Endothelial cell of umbilical vein (primary cell): ENCODE results near the gene SINHCAF. TPM values are rescaled to one million over a fixed set of nuclear protein-coding genes. Genes with fewer than 3 reads are reported as not detected.

Experiments used
- BruUV-seq: library from RNA; stranded (reverse); fragments of 400-500 nt; replicated peaks from 2 replicates; lab custom pipeline; 2021; lab: Mats Ljungman, UMichigan
- CTCF ChIA-PET: fragments of 300-600, 350-600 bp; sonication (Branson Sonifier 250); formaldehyde crosslinking; loops from one replicate; lab custom pipeline; 2021; ENCODE audit warnings: antibody characterized with exemption, inconsistent platforms; lab: Charles Lee
- POLR2A ChIA-PET: fragments of 300-600, 350-600 bp; sonication (Branson Sonifier 250); formaldehyde crosslinking; loops from one replicate; lab custom pipeline; 2021; ENCODE audit warnings: antibody characterized with exemption, inconsistent platforms; lab: Charles Lee
- DNase-seq: peaks from one replicate; pipeline ENCODE4 v3.0.0-alpha.2; 2011; ENCODE audit warnings: low read depth, low spot score
- FAIRE-seq: peaks from 2 replicates; lab custom pipeline; 2011; peaks lifted over from hg19 to GRCh38; lab: Jason Lieb, UNC
- H2AFZ ChIP-seq: 2 replicates; pipeline ENCODE4 v1.6.0; 2012; ENCODE audit warnings: low read depth, low read length, control low read depth, inconsistent platforms
- H3K27ac ChIP-seq: 2 replicates; pipeline ENCODE4 v1.5.1; 2011; ENCODE audit warnings: low read depth, mild to moderate bottlenecking, control low read depth, low read length, moderate library complexity; ENCODE audit not compliant: insufficient read depth
- H3K27me3 ChIP-seq, 2 experiments: 2 replicates each; pipeline versions ENCODE4 v1.6.0 to v1.6.1; 2011; ENCODE audit warnings: low read length in 2 of 2, mixed read lengths in 1 of 2; ENCODE audit not compliant: control insufficient read depth in 2 of 2, insufficient read depth in 2 of 2
- H3K36me3 ChIP-seq, 2 experiments: 2 replicates in 1 of 2; 3 replicates in 1 of 2; pipeline ENCODE4 v1.5.1; 2011; ENCODE audit warnings: low read length in 2 of 2, mild to moderate bottlenecking in 1 of 2, moderate library complexity in 1 of 2; ENCODE audit not compliant: control insufficient read depth in 2 of 2, insufficient read depth in 2 of 2; ENCODE audit errors: extremely low read depth in 1 of 2
- H3K4me1 ChIP-seq: 3 replicates; pipeline ENCODE4 v1.5.1; 2011; ENCODE audit warnings: mild to moderate bottlenecking, low read length; ENCODE audit not compliant: control insufficient read depth, insufficient read depth; ENCODE audit errors: extremely low read depth
- H3K4me2 ChIP-seq: 2 replicates; pipeline ENCODE4 v1.6.1; 2011; ENCODE audit warnings: low read length, control low read depth, mixed read lengths; ENCODE audit not compliant: insufficient read depth
- H3K4me3 ChIP-seq, 3 experiments: fragments of 200-600 bp in 1 of 3; sonication (generic), shearing (Covaris generic) in 1 of 3; replicated peaks in 1 of 3; 2 replicates each; pipeline ENCODE4 v1.5.1; 2011 to 2016; ENCODE audit warnings: control low read depth in 3 of 3, low read length in 3 of 3, mild to moderate bottlenecking in 2 of 3, inconsistent platforms in 1 of 3, low read depth in 1 of 3, moderate library complexity in 1 of 3; ENCODE audit not compliant: insufficient read depth in 1 of 3
- H3K79me2 ChIP-seq: 2 replicates; pipeline ENCODE4 v1.6.0; 2012; ENCODE audit warnings: low read length, inconsistent platforms; ENCODE audit not compliant: control insufficient read depth, insufficient read depth
- H3K9ac ChIP-seq: replicated peaks from 2 replicates; pipeline ENCODE3; 2011; ENCODE audit warnings: low read length, control low read depth; ENCODE audit not compliant: insufficient read depth; ENCODE audit errors: extremely low read depth
- H3K9me1 ChIP-seq: replicated peaks from 3 replicates; pipeline ENCODE4 v1.6.0; 2011; ENCODE audit warnings: mild to moderate bottlenecking, low read length; ENCODE audit not compliant: control insufficient read depth, insufficient read depth; ENCODE audit errors: extremely low read depth
- H3K9me3 ChIP-seq: replicated peaks from 2 replicates; pipeline ENCODE4 v1.5.1; 2012; ENCODE audit warnings: low read length, inconsistent platforms; ENCODE audit not compliant: control insufficient read depth, insufficient read depth
- H4K20me1 ChIP-seq: replicated peaks from 2 replicates; pipeline ENCODE3; 2011; ENCODE audit warnings: mild to moderate bottlenecking, low read length; ENCODE audit not compliant: control insufficient read depth, insufficient read depth; ENCODE audit errors: extremely low read depth
- EZH2 ChIP-seq: IDR thresholded peaks from 2 replicates; pipeline ENCODE4 v1.6.1; 2012; ENCODE audit warnings: borderline replicate concordance, low read depth, mild to moderate bottlenecking, moderate library complexity, low read length, inconsistent platforms; ENCODE audit not compliant: severe bottlenecking
- FOS ChIP-seq: IDR thresholded peaks from 2 replicates; pipeline ENCODE4 v1.6.1; 2011; ENCODE audit warnings: mild to moderate bottlenecking, low read length, moderate library complexity, borderline replicate concordance; ENCODE audit not compliant: insufficient read depth
- GATA2 ChIP-seq: IDR thresholded peaks from 2 replicates; pipeline ENCODE4 v1.7.0; 2011; ENCODE audit warnings: low read depth, mild to moderate bottlenecking, moderate library complexity, mixed read lengths, low read length; ENCODE audit not compliant: insufficient read length, insufficient read depth
- JUN ChIP-seq: IDR thresholded peaks from 2 replicates; pipeline ENCODE4 v1.6.1; 2011; ENCODE audit warnings: borderline replicate concordance, low read depth; ENCODE audit not compliant: insufficient read length, insufficient read depth
- MYC ChIP-seq: IDR thresholded peaks from one replicate; pipeline ENCODE4 v1.6.1; 2011; ENCODE audit warnings: mild to moderate bottlenecking, low read depth, low read length
- POLR2A ChIP-seq: IDR thresholded peaks from 2 replicates; pipeline ENCODE4 v1.6.1; 2012; ENCODE audit warnings: low read depth, mild to moderate bottlenecking, control low read depth, low read length
- POLR2AphosphoS5 ChIP-seq: IDR thresholded peaks from 2 replicates; pipeline ENCODE4 v1.6.1; 2012; ENCODE audit warnings: low read depth, mild to moderate bottlenecking, control low read depth, low read length, moderate library complexity; ENCODE audit not compliant: insufficient read depth
- dilution Hi-C: fragments of 300-500 bp; cut with MboI; formaldehyde crosslinking; loops from one replicate; pipeline ENCODE4 v1.15.0; 2019; ENCODE audit warnings: low sequenced_read_pairs; ENCODE audit not compliant: extremely low pct_ligation_motif_present
- intact Hi-C: fragments of 100-400 bp; cut with micrococcal nuclease; formaldehyde crosslinking; loops from one replicate; pipeline ENCODE4 v1.10.0; 2022
- polyA plus RNA-seq, 4 experiments: library from polyadenylated mRNA; depleted of rRNA in 3 of 4; stranded (reverse) in 3 of 4; unstranded in 1 of 4; fragments of >200 nt; gene quantifications; 2 replicates each; pipeline versions ENCODE4 v1.2.1 to v1.2.3, GENCODE V29; 2011 to 2012; ENCODE audit warnings: missing spikeins in 1 of 4
- total RNA-seq: library from RNA; stranded (reverse); gene quantifications from 2 replicates; pipeline ENCODE4 v1.2.3, GENCODE V29; 2021
- TF ChIP-seq, protein P1 (sequence below), 2 donors: IDR thresholded peaks; 1 replicate in 1 of 2; 2 replicates in 1 of 2; pipeline ENCODE4 v1.5.1; 2011; ENCODE audit warnings: low read length in 2 of 2, mild to moderate bottlenecking in 2 of 2, moderate library complexity in 2 of 2, control low read depth in 1 of 2, inconsistent platforms in 1 of 2, low read depth in 1 of 2; ENCODE audit not compliant: insufficient read depth in 1 of 2; ENCODE audit errors: extremely low read depth in 1 of 2
- TF ChIP-seq, protein P2 (sequence below): IDR thresholded peaks from 2 replicates; pipeline ENCODE4 v1.6.1; 2011; ENCODE audit not compliant: insufficient read depth, insufficient read length

SINHCAF gene
- total and polyA plus RNA-seq, 2 donors (not counting 3 experiments of a cell fraction or from before 2014, with no cell fraction given), result 19.3 to 83.4 TPM

DNA sequence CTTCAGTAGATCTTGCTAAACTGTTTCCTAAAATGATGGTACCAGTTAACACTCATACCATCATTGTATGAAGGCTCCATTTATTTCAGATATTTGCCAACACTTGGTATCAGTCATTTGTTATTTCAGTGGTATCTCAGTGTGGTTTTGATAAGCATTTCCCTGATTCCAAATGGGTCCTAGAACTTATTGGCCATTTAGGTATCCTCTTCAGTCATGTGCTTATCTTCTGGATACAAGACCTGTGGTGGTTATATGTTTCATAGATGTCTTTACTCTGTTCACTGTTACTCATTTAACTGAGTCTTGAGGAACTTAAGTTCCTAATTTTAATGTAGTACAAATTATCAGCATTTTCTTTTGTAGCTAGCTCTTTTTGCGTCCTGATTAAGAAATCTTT lies 13.5 kb downstream of the SINHCAF start:
- peaks cover 11% of the 10 kb centered on the region for H3K4me1 ChIP-seq
- intact Hi-C loops (no loop called here), dilution Hi-C loops (no loop called here)
- H3K79me2 ChIP-seq, result peaks cover 99% of the 10 kb centered on the region
- TF ChIP-seq JUN (no peak), MYC (no peak), FOS (no peak), POLR2AphosphoS5 (no peak), GATA2 (no peak), EZH2 (no peak), POLR2A (no peak)
- TF ChIP-seq, protein P1, sequence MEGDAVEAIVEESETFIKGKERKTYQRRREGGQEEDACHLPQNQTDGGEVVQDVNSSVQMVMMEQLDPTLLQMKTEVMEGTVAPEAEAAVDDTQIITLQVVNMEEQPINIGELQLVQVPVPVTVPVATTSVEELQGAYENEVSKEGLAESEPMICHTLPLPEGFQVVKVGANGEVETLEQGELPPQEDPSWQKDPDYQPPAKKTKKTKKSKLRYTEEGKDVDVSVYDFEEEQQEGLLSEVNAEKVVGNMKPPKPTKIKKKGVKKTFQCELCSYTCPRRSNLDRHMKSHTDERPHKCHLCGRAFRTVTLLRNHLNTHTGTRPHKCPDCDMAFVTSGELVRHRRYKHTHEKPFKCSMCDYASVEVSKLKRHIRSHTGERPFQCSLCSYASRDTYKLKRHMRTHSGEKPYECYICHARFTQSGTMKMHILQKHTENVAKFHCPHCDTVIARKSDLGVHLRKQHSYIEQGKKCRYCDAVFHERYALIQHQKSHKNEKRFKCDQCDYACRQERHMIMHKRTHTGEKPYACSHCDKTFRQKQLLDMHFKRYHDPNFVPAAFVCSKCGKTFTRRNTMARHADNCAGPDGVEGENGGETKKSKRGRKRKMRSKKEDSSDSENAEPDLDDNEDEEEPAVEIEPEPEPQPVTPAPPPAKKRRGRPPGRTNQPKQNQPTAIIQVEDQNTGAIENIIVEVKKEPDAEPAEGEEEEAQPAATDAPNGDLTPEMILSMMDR (IDR thresholded peaks at IDR 0.05; ENCODE audit: extremely low read depth in 1 of 2, insufficient read depth in 1 of 2, low read depth in 1 of 2, low read length in 2 of 2), result no peak
- TF ChIP-seq, protein P2, sequence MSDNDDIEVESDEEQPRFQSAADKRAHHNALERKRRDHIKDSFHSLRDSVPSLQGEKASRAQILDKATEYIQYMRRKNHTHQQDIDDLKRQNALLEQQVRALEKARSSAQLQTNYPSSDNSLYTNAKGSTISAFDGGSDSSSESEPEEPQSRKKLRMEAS, result no peak
- no peaks in the 10 kb centered on the region for H3K9me1 ChIP-seq
- no TSS peak for BruUV-seq
- no peak overlapping the region for H2AFZ ChIP-seq
- H3K27me3 ChIP-seq, result no peaks in the 10 kb centered on the region
- H3K27ac ChIP-seq, result no peak overlapping the region
- CTCF ChIA-PET, result interaction anchor here (0.6 kb wide), 1 partner anchor 8 kb away, joined by 3 read pairs; no protein-coding TSS in a partner anchor
- no peak overlapping the region for H3K4me3 ChIP-seq
- no peaks in the 10 kb centered on the region for H3K36me3 ChIP-seq
- peaks cover 7% of the 10 kb centered on the region for H4K20me1 ChIP-seq
- no peak for FAIRE-seq
- POLR2A ChIA-PET, result no interaction called here
- DNase-seq, result no peak
- H3K9ac ChIP-seq, result no peak overlapping the region
- H3K9me3 ChIP-seq, result no peaks in the 10 kb centered on the region
- H3K4me2 ChIP-seq, result no peak overlapping the region
